Hepatocyte (in vitro differentiated cells): Measurements from ENCODE around the gene HSPB9. TPM values are rescaled to one million over a fixed set of nuclear protein-coding genes. Genes with fewer than 3 reads are reported as not detected.

Experiments used
- DNase-seq: peaks from one replicate; pipeline ENCODE4 v3.0.0-alpha.2; 2016; ENCODE audit warnings: low spot score
- H2AFZ ChIP-seq: fragments of 200-600 bp; sonication (generic); 2 replicates; pipeline ENCODE4 v1.6.0; 2016; ENCODE audit warnings: antibody characterized with exemption, mild to moderate bottlenecking
- H3K27ac ChIP-seq: fragments of 200-600 bp; sonication (generic); 2 replicates; pipeline ENCODE4 v1.5.1; 2016; ENCODE audit warnings: mild to moderate bottlenecking
- H3K27me3 ChIP-seq: fragments of 200-600 bp; sonication (generic); 2 replicates; pipeline ENCODE4 v1.6.1; 2016
- H3K36me3 ChIP-seq: fragments of 200-600 bp; sonication (generic); replicated peaks from 2 replicates; pipeline ENCODE4 v1.5.1; 2016; ENCODE audit warnings: low read depth; ENCODE audit not compliant: insufficient read depth
- H3K4me1 ChIP-seq: fragments of 200-600 bp; sonication (generic); 2 replicates; pipeline ENCODE4 v1.5.1; 2016; ENCODE audit warnings: mild to moderate bottlenecking, moderate library complexity; ENCODE audit not compliant: insufficient read depth
- H3K4me2 ChIP-seq: fragments of 200-600 bp; sonication (generic); 2 replicates; pipeline ENCODE4 v1.6.0; 2016
- H3K4me3 ChIP-seq: fragments of 200-600 bp; sonication (generic); 2 replicates; pipeline ENCODE4 v1.5.1; 2016; ENCODE audit warnings: mild to moderate bottlenecking
- H3K79me2 ChIP-seq: fragments of 200-600 bp; sonication (generic); 2 replicates; pipeline ENCODE4 v1.6.0; 2017; ENCODE audit warnings: mild to moderate bottlenecking
- H3K9me2 ChIP-seq: fragments of 200-600 bp; sonication (generic); replicated peaks from 2 replicates; pipeline ENCODE4 v1.6.0; 2017; ENCODE audit warnings: mild to moderate bottlenecking; ENCODE audit not compliant: insufficient read depth
- H3K9me3 ChIP-seq: fragments of 200-600 bp; sonication (generic); 2 replicates; pipeline ENCODE4 v1.5.1; 2016; ENCODE audit warnings: low read depth, mild to moderate bottlenecking
- H4K20me1 ChIP-seq: fragments of 200-600 bp; sonication (generic); 2 replicates; pipeline ENCODE4 v1.6.0; 2016; ENCODE audit warnings: mild to moderate bottlenecking; ENCODE audit not compliant: insufficient read depth, poor library complexity, severe bottlenecking
- CTCF ChIP-seq: fragments of 200-600 bp; sonication (generic); IDR thresholded peaks from 2 replicates; pipeline ENCODE4 v1.5.1; 2016; ENCODE audit warnings: antibody characterized with exemption, mild to moderate bottlenecking; ENCODE audit not compliant: poor library complexity
- EZH2 ChIP-seq: fragments of 200-600 bp; sonication (generic); IDR thresholded peaks from 2 replicates; pipeline ENCODE4 v1.6.1; 2016; ENCODE audit warnings: antibody characterized with exemption, mild to moderate bottlenecking, borderline replicate concordance
- EZH2phosphoT487 ChIP-seq: fragments of 200-600 bp; sonication (generic); IDR thresholded peaks from one replicate; pipeline ENCODE4 v1.6.1; 2018; ENCODE audit warnings: antibody characterized with exemption, mild to moderate bottlenecking, low read depth, moderate library complexity; ENCODE audit not compliant: unreplicated experiment, severe bottlenecking
- WGBS: methylation state at CpG from one replicate; pipeline ENCODE4 v1.1.6; 2016; ENCODE audit warnings: low lambda C conversion rate; ENCODE audit errors: missing lambda C conversion rate; 5-methylcytosine and 5-hydroxymethylcytosine counted together
- polyA plus RNA-seq: library from polyadenylated mRNA; unstranded; fragments of >200 nt; fragmentation: Nextera tagmentation; extraction: Ambion mirVana; gene quantifications from 2 replicates; pipeline ENCODE4 v1.2.1, GENCODE V29; 2016
- total RNA-seq: library from RNA; depleted of rRNA; stranded (reverse); fragments of >200 nt; gene quantifications from 2 replicates; pipeline ENCODE4 v1.2.3, GENCODE V29; 2014

Gene HSPB9
- total and polyA plus RNA-seq, 2 experiments from 2014 or later = 0.34 TPM; not detected in 1

- Histone ChIP-seq H3K27me3 (no peaks in the 10 kb centered on the region), H2AFZ (no peak overlapping the region), H3K9me3 (no peaks in the 10 kb centered on the region), H3K4me2 (no peak overlapping the region), H3K9me2 (no peaks in the 10 kb centered on the region), H3K36me3 (no peaks in the 10 kb centered on the region), H4K20me1 (no peaks in the 10 kb centered on the region), H3K4me3 (no peak overlapping the region), H3K4me1 (peaks cover 7% of the 10 kb centered on the region), H3K27ac (no peak overlapping the region), H3K79me2 (no peaks in the 10 kb centered on the region)
- WGBS = 95% methylated on average over 3 of the region's 3 CpGs
- no peak for DNase-seq
- TF ChIP-seq EZH2phosphoT487 (no peak), EZH2 (no peak), CTCF (no peak)
Measured at GRCh38 chr17:42124256-42124655, 1.7 kb downstream of the HSPB9 start.

GRCh38 chr17:42125565-42125964 lies 3.0 kb downstream of the HSPB9 start:
- H3K9me3 ChIP-seq = no peaks in the 10 kb centered on the region
- no peaks in the 10 kb centered on the region for H3K27me3 ChIP-seq
- H2AFZ ChIP-seq = no peak overlapping the region
- H4K20me1 ChIP-seq = no peaks in the 10 kb centered on the region
- no peak overlapping the region for H3K27ac ChIP-seq
- DNase-seq = no peak
- WGBS = 97% methylated on average over 12 of the region's 12 CpGs
- no peak for TF ChIP-seq EZH2
- no peak for TF ChIP-seq EZH2phosphoT487
- TF ChIP-seq CTCF = no peak
- H3K4me1 ChIP-seq = peaks cover 5% of the 10 kb centered on the region
- peaks cover 6% of the 10 kb centered on the region for H3K79me2 ChIP-seq
- no peak overlapping the region for H3K4me2 ChIP-seq
- no peak overlapping the region for H3K4me3 ChIP-seq
- no peaks in the 10 kb centered on the region for H3K36me3 ChIP-seq
- no peaks in the 10 kb centered on the region for H3K9me2 ChIP-seq

- Histone ChIP-seq H3K4me3 (no peak overlapping the region), H3K9me3 (no peaks in the 10 kb centered on the region), H3K27ac (no peak overlapping the region), H3K79me2 (peaks cover 18% of the 10 kb centered on the region), H3K36me3 (no peaks in the 10 kb centered on the region), H3K9me2 (no peaks in the 10 kb centered on the region), H3K27me3 (no peaks in the 10 kb centered on the region), H4K20me1 (peaks cover 6% of the 10 kb centered on the region), H3K4me2 (no peak overlapping the region), H3K4me1 (no peaks in the 10 kb centered on the region), H2AFZ (no peak overlapping the region)
- DNase-seq = no peak
- WGBS = 83% methylated on average over 3 of the region's 3 CpGs
- no peak for TF ChIP-seq EZH2
- TF ChIP-seq EZH2phosphoT487 = no peak
- no peak for TF ChIP-seq CTCF
Measured at GRCh38 chr17:42126836-42127235, 4.2 kb downstream of the HSPB9 start.

GRCh38 chr17:42127414-42127813 lies 4.8 kb downstream of the HSPB9 start:
- H3K36me3 ChIP-seq = no peaks in the 10 kb centered on the region
- 95% methylated on average over 6 of the region's 6 CpGs for WGBS
- H3K4me3 ChIP-seq = no peak overlapping the region
- no peak for DNase-seq
- no peak overlapping the region for H2AFZ ChIP-seq
- H4K20me1 ChIP-seq = peaks cover 11% of the 10 kb centered on the region
- H3K9me2 ChIP-seq = no peaks in the 10 kb centered on the region
- TF ChIP-seq CTCF = no peak
- no peak for TF ChIP-seq EZH2
- TF ChIP-seq EZH2phosphoT487 = no peak
- no peaks in the 10 kb centered on the region for H3K27me3 ChIP-seq
- no peak overlapping the region for H3K27ac ChIP-seq
- no peaks in the 10 kb centered on the region for H3K4me1 ChIP-seq
- H3K79me2 ChIP-seq = peaks cover 24% of the 10 kb centered on the region
- H3K9me3 ChIP-seq = no peaks in the 10 kb centered on the region
- no peak overlapping the region for H3K4me2 ChIP-seq
